HEK293 (cell line): Measurements from ENCODE around the gene B4GALT6.

Experiments used
- CTCF ChIA-PET: fragments of 350-600 bp; formaldehyde crosslinking; extraction: SDS; loops from one replicate; lab custom pipeline; 2021; ENCODE audit warnings: antibody characterized with exemption; lab: Yijun Ruan, JAX
- POLR2A ChIA-PET: fragments of 300-600 bp; formaldehyde crosslinking; extraction: SDS; loops from one replicate; lab custom pipeline; 2020; ENCODE audit warnings: antibody characterized with exemption, inconsistent platforms; lab: Yijun Ruan, JAX
- H3K27ac ChIP-seq: fragments of 200-500 bp; sonication (Bioruptor generic); 2 replicates; pipeline ENCODE4 v1.5.1; 2014; ENCODE audit warnings: low read depth, low read length, control low read depth, inconsistent platforms; ENCODE audit errors: extremely low read depth
- H3K36me3 ChIP-seq, 2 experiments: fragments of 200-500 bp in 1 of 2; sonication (Bioruptor generic) in 1 of 2; 1 replicate in 1 of 2; 2 replicates in 1 of 2; pipeline ENCODE4 v1.5.1; 2014 to 2017; ENCODE audit warnings: inconsistent platforms in 2 of 2, low read length in 2 of 2; ENCODE audit not compliant: control insufficient read depth in 2 of 2, insufficient read depth in 1 of 2
- H3K4me1 ChIP-seq: fragments of 200-500 bp; sonication (Bioruptor generic); 2 replicates; pipeline ENCODE4 v1.5.1; 2014; ENCODE audit warnings: mild to moderate bottlenecking, low read length, inconsistent platforms; ENCODE audit not compliant: control insufficient read depth, insufficient read depth
- H3K4me3 ChIP-seq: 2 replicates; pipeline ENCODE4 v1.5.1; 2011; ENCODE audit warnings: low read depth, mild to moderate bottlenecking, control low read depth, low read length, moderate library complexity
- H3K9me3 ChIP-seq: fragments of 200-500 bp; sonication (Bioruptor generic); 2 replicates; pipeline ENCODE4 v1.5.1; 2014; ENCODE audit warnings: low read depth, low read length, inconsistent platforms; ENCODE audit not compliant: control insufficient read depth, insufficient read depth
- ELK4 ChIP-seq: IDR thresholded peaks from 2 replicates; pipeline ENCODE4 v1.6.1; 2011; ENCODE audit warnings: mild to moderate bottlenecking, low read depth, low read length, borderline replicate concordance
- FEZF1 ChIP-seq: fragments of 450-650 bp; formaldehyde crosslinking; IDR thresholded peaks from 2 replicates; pipeline ENCODE4 v1.5.1; 2016; ENCODE audit warnings: missing biosample characterization, missing genetic modification characterization
- IKZF3 ChIP-seq: fragments of 450-650 bp; IDR thresholded peaks from 2 replicates; pipeline ENCODE4 v1.5.0; 2018; ENCODE audit warnings: missing biosample characterization, mild to moderate bottlenecking, missing genetic modification characterization, moderate library complexity
- INSM2 ChIP-seq: fragments of 450-650 bp; formaldehyde crosslinking; IDR thresholded peaks from 2 replicates; pipeline ENCODE4 v1.5.1; 2016; ENCODE audit warnings: missing biosample characterization, missing genetic modification characterization
- KLF10 ChIP-seq: fragments of 450-650 bp; IDR thresholded peaks from 2 replicates; pipeline ENCODE4 v1.5.1; 2018; ENCODE audit warnings: missing biosample characterization, mild to moderate bottlenecking, missing genetic modification characterization
- KLF9 ChIP-seq: fragments of 450-650 bp; formaldehyde crosslinking; IDR thresholded peaks from 2 replicates; pipeline ENCODE4 v1.5.1; 2016; ENCODE audit warnings: missing biosample characterization, missing genetic modification characterization, low read depth
- REPIN1 ChIP-seq: fragments of 450-650 bp; formaldehyde crosslinking; IDR thresholded peaks from 2 replicates; pipeline ENCODE4 v1.5.1; 2017; ENCODE audit warnings: missing biosample characterization, missing genetic modification characterization, low read depth
- SP3 ChIP-seq: fragments of 450-650 bp; formaldehyde crosslinking; IDR thresholded peaks from 2 replicates; pipeline ENCODE4 v1.5.1; 2016; ENCODE audit warnings: missing biosample characterization, missing genetic modification characterization
- WT1 ChIP-seq: fragments of 450-650 bp; formaldehyde crosslinking; IDR thresholded peaks from 2 replicates; pipeline ENCODE4 v1.5.1; 2016; ENCODE audit warnings: missing biosample characterization, missing genetic modification characterization
- ZBTB17 ChIP-seq: fragments of 450-650 bp; formaldehyde crosslinking; IDR thresholded peaks from 2 replicates; pipeline ENCODE4 v1.5.1; 2016; ENCODE audit warnings: missing biosample characterization, missing genetic modification characterization
- ZBTB49 ChIP-seq: fragments of 450-650 bp; formaldehyde crosslinking; IDR thresholded peaks from 2 replicates; pipeline ENCODE4 v1.5.1; 2016; ENCODE audit warnings: missing biosample characterization, missing genetic modification characterization, low read depth
- ZNF112 ChIP-seq: fragments of 450-650 bp; formaldehyde crosslinking; IDR thresholded peaks from 2 replicates; pipeline ENCODE4 v1.5.0; 2017; ENCODE audit warnings: missing biosample characterization, missing genetic modification characterization
- ZNF2 ChIP-seq: fragments of 450-650 bp; formaldehyde crosslinking; IDR thresholded peaks from 2 replicates; pipeline ENCODE4 v1.5.1; 2016; ENCODE audit warnings: missing biosample characterization, missing genetic modification characterization
- ZNF202 ChIP-seq: fragments of 450-650 bp; formaldehyde crosslinking; IDR thresholded peaks from 2 replicates; pipeline ENCODE4 v1.5.1; 2016; ENCODE audit warnings: missing biosample characterization, missing genetic modification characterization, borderline replicate concordance
- ZNF223 ChIP-seq: fragments of 450-650 bp; formaldehyde crosslinking; IDR thresholded peaks from 2 replicates; pipeline ENCODE4 v1.5.1; 2016; ENCODE audit warnings: missing biosample characterization, missing genetic modification characterization
- ZNF366 ChIP-seq: fragments of 450-650 bp; formaldehyde crosslinking; conservative IDR thresholded peaks from 2 replicates; pipeline ENCODE4 v1.5.1; 2016; ENCODE audit warnings: missing biosample characterization, missing genetic modification characterization
- ZNF394 ChIP-seq: fragments of 450-650 bp; formaldehyde crosslinking; IDR thresholded peaks from 2 replicates; pipeline ENCODE4 v1.5.1; 2016; ENCODE audit warnings: missing biosample characterization, missing genetic modification characterization, mild to moderate bottlenecking, moderate library complexity, borderline replicate concordance
- ZNF423 ChIP-seq: fragments of 450-650 bp; formaldehyde crosslinking; IDR thresholded peaks from 2 replicates; pipeline ENCODE4 v1.5.1; 2016; ENCODE audit warnings: missing biosample characterization, missing genetic modification characterization
- ZNF514 ChIP-seq: fragments of 450-650 bp; formaldehyde crosslinking; IDR thresholded peaks from 2 replicates; pipeline ENCODE4 v1.5.1; 2016; ENCODE audit warnings: missing biosample characterization, missing genetic modification characterization
- ZNF548 ChIP-seq: fragments of 450-650 bp; formaldehyde crosslinking; IDR thresholded peaks from 2 replicates; pipeline ENCODE4 v1.5.1; 2016; ENCODE audit warnings: missing biosample characterization, missing genetic modification characterization
- ZNF629 ChIP-seq: fragments of 450-650 bp; formaldehyde crosslinking; IDR thresholded peaks from 2 replicates; pipeline ENCODE4 v1.5.1; 2017; ENCODE audit warnings: missing biosample characterization, missing genetic modification characterization
- ZNF677 ChIP-seq: fragments of 450-650 bp; IDR thresholded peaks from 2 replicates; pipeline ENCODE4 v1.5.0; 2018; ENCODE audit warnings: missing biosample characterization, mild to moderate bottlenecking, missing genetic modification characterization, moderate library complexity
- ZNF843 ChIP-seq: fragments of 450-650 bp; formaldehyde crosslinking; IDR thresholded peaks from 2 replicates; pipeline ENCODE4 v1.5.1; 2016; ENCODE audit warnings: missing biosample characterization, missing genetic modification characterization
- ZXDB ChIP-seq: fragments of 450-650 bp; formaldehyde crosslinking; IDR thresholded peaks from 2 replicates; pipeline ENCODE4 v1.5.1; 2016; ENCODE audit warnings: missing biosample characterization, missing genetic modification characterization
- TF ChIP-seq, protein P1 (sequence below): fragments of 450-650 bp; formaldehyde crosslinking; IDR thresholded peaks from 2 replicates; pipeline ENCODE4 v1.5.1; 2016; ENCODE audit warnings: missing biosample characterization, missing genetic modification characterization
- TF ChIP-seq, protein P2 (sequence below): fragments of 450-650 bp; formaldehyde crosslinking; IDR thresholded peaks from 2 replicates; pipeline ENCODE4 v1.5.1; 2016; ENCODE audit warnings: missing biosample characterization, missing genetic modification characterization

B4GALT6 gene

GRCh38 chr18:31664101-31664500 is 20.3 kb downstream of the B4GALT6 start:
- CTCF ChIA-PET = no interaction called here
- TF ChIP-seq, protein P1, sequence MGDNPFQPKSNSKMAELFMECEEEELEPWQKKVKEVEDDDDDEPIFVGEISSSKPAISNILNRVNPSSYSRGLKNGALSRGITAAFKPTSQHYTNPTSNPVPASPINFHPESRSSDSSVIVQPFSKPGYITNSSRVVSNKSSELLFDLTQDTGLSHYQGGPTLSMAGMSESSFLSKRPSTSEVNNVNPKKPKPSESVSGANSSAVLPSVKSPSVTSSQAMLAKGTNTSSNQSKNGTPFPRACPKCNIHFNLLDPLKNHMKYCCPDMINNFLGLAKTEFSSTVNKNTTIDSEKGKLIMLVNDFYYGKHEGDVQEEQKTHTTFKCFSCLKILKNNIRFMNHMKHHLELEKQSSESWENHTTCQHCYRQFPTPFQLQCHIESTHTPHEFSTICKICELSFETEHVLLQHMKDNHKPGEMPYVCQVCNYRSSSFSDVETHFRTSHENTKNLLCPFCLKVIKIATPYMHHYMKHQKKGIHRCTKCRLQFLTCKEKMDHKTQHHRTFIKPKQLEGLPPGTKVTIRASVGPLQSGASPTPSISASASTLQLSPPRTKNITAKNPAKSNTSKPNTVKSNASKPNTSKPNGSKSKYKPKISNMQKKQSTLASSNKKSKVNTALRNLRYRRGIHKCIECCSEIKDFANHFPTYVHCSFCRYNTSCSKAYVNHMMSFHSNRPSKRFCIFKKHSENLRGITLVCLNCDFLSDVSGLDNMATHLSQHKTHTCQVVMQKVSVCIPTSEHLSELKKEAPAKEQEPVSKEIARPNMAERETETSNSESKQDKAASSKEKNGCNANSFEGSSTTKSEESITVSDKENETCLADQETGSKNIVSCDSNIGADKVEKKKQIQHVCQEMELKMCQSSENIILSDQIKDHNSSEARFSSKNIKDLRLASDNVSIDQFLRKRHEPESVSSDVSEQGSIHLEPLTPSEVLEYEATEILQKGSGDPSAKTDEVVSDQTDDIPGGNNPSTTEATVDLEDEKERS (tag by site-specific recombination) = no peak
- TF ChIP-seq ZNF514 = no peak
- TF ChIP-seq ZNF394 (tag by site-specific recombination) = no peak
- TF ChIP-seq ZNF202 (tag by site-specific recombination) = no peak
- no peak for TF ChIP-seq ZBTB17
- TF ChIP-seq SP3 (tag by site-specific recombination) = no peak
- TF ChIP-seq REPIN1 (tag by site-specific recombination) = no peak
- TF ChIP-seq, protein P2, sequence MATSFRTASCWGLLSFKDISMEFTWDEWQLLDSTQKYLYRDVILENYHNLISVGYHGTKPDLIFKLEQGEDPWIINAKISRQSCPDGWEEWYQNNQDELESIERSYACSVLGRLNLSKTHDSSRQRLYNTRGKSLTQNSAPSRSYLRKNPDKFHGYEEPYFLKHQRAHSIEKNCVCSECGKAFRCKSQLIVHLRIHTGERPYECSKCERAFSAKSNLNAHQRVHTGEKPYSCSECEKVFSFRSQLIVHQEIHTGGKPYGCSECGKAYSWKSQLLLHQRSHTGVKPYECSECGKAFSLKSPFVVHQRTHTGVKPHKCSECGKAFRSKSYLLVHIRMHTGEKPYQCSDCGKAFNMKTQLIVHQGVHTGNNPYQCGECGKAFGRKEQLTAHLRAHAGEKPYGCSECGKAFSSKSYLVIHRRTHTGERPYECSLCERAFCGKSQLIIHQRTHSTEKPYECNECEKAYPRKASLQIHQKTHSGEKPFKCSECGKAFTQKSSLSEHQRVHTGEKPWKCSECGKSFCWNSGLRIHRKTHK (tag by site-specific recombination) = no peak
- TF ChIP-seq ZNF2 (tag by site-specific recombination) = no peak

GRCh38 chr18:31661965-31662364 is 22.4 kb downstream of the B4GALT6 start:
- no peak overlapping the region for H3K4me3 ChIP-seq
- peaks cover 16% of the 10 kb centered on the region for H3K4me1 ChIP-seq
- ChIA-PET CTCF (interaction anchor here (1.1 to 1.9 kb wide), 4 partner anchors 15 to 61 kb away, joined by 3 to 9 read pairs (median 5); no protein-coding TSS in a partner anchor), POLR2A (interaction anchor here (1.4 kb wide), 1 partner anchor 12 kb away, joined by 3 read pairs; no protein-coding TSS in a partner anchor)
- H3K27ac ChIP-seq = no peak overlapping the region
- no peaks in the 10 kb centered on the region for H3K9me3 ChIP-seq
- peaks cover 0 to 5% of the 10 kb centered on the region in 2 experiments; a peak in 1 of 3 replicates for H3K36me3 ChIP-seq
- no peak for TF ChIP-seq KLF9
- peak; percentile 41; the same call in 1 of the 2 replicates for TF ChIP-seq ZXDB (tag by site-specific recombination)
- no peak for TF ChIP-seq ZNF514
- TF ChIP-seq ZNF548 (tag by site-specific recombination) = no peak
- no peak for TF ChIP-seq ZNF677
- peak; percentile 48 for TF ChIP-seq WT1 (tag by site-specific recombination)
- 0 out of 2 replicates have a peak, but pooled peaks have one; percentile 57 for TF ChIP-seq INSM2 (tag by site-specific recombination)
- no peak for TF ChIP-seq ZNF223
- TF ChIP-seq ELK4 = no peak
- TF ChIP-seq KLF10 (tag by site-specific recombination) = peak; percentile 40; the same call in 1 of the 2 replicates
- no peak for TF ChIP-seq ZNF423 (tag by site-specific recombination)
- peak; percentile 58 for TF ChIP-seq ZNF629
- 0 out of 2 replicates have a peak, but pooled peaks have one; percentile 18 for TF ChIP-seq ZNF843 (tag by site-specific recombination)
- TF ChIP-seq ZNF366 (tag by site-specific recombination) = peak; percentile 19; the same call in 1 of the 2 replicates
- no peak for TF ChIP-seq ZBTB49 (tag by site-specific recombination)
- no peak for TF ChIP-seq ZNF112 (tag by site-specific recombination)
- peak; percentile 14; the same call in 1 of the 2 replicates for TF ChIP-seq IKZF3 (tag by site-specific recombination)
- peak; percentile 39; the same call in 1 of the 2 replicates for TF ChIP-seq FEZF1 (tag by site-specific recombination)

More at GRCh38 chr18:31664101-31664500, 20.3 kb downstream of the B4GALT6 start:
- Histone ChIP-seq H3K4me3 (no peak overlapping the region), H3K36me3 (peaks cover 0 to 5% of the 10 kb centered on the region in 2 experiments; a peak in 1 of 3 replicates), H3K27ac (no peak overlapping the region), H3K4me1 (peaks cover 11% of the 10 kb centered on the region; the same call in 1 of the 2 replicates), H3K9me3 (no peaks in the 10 kb centered on the region)
- POLR2A ChIA-PET = no interaction called here
